Measurements from ENCODE around the gene INPP5A.

Gene INPP5A

GRCh38 chr10:132802048-132802447 is 264.5 kb downstream of the INPP5A start:
- DNase-seq (ENCODE audit: low read depth), result no peak

GRCh38 chr10:132802694-132803320 is 265.2 kb downstream of the INPP5A start:
- DNase-seq (ENCODE audit: low read depth), result no peak

GRCh38 chr10:132803416-132804210 is 266.0 kb downstream of the INPP5A start:
- DNase-seq (ENCODE audit: low read depth), result no peak

- no peak for DNase-seq (ENCODE audit: low read depth)
Measured at GRCh38 chr10:132804287-132804686, 266.7 kb downstream of the INPP5A start.

GRCh38 chr10:132804785-132805426 is 267.3 kb downstream of the INPP5A start:
- DNase-seq (ENCODE audit: low read depth), result no peak

DNA sequence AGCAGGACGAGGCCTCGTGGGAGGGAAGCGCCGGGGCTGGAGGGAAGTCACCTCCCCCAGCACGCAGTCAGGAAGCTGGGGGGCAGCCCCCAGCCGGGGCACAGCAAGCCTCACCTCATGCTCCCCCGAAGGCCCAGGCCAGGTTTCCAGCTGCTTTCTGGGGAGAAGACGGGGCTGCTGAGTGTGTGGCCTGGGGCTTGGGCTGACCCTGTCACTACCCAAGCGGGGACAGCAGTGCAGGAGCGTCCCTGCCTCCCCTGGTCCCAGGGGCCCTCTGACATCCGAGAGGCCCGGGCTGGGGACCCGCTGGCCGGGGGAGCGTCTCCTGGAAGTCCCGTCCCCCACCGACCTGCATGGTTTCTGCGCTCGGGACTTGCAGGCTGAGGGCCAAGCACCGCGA is 268.0 kb downstream of the INPP5A start:
- no peak for DNase-seq (ENCODE audit: low read depth)

DNA sequence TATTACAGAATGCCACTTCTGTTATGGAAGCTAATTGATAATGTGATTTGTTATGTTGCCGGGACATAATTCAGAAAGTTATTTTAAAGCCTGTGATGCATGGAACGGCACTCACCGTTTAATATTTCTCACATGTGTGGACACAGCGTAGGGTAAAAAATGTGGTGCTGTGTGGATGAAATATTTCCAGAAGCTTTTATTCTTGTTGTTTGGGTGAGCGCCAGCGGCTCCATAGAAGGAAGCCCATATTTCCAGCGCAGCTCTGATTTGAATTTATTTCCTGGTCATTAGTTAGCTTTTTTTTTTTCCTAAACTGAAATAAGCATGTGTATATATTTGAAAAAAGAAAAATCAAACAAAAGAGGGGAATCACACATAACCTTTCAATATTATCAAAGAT is 268.5 kb downstream of the INPP5A start:
- no peak for DNase-seq (ENCODE audit: low read depth)

DNA sequence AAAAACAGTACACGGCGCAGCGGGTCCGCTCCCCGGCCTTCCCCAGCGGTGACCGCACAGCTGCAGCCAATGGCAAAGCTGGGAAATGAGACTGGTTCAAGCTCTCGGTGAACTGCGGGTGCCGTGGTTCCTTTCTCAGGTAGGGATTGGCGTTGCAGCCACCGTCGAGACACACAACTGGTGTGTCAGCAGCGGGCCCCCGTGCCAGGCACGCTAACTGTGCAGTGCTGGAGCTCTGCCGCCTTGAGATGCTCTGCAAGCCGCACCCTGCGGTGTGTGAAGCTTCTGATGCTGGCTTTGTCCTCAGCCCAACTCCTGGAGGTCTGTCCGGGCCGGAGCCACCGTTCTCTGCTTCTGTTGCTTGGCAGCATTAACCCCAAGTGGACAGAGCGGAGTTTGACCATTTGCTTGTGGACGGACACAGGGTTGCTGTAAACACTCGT is 269.0 kb downstream of the INPP5A start:
- no peak for DNase-seq (ENCODE audit: low read depth)

GRCh38 chr10:132807621-132808049 is 270.0 kb downstream of the INPP5A start:
- DNase-seq (ENCODE audit: low read depth), result no peak

GRCh38 chr10:132808383-132809231 is 271.0 kb downstream of the INPP5A start:
- DNase-seq (ENCODE audit: low read depth), result no peak

DNA sequence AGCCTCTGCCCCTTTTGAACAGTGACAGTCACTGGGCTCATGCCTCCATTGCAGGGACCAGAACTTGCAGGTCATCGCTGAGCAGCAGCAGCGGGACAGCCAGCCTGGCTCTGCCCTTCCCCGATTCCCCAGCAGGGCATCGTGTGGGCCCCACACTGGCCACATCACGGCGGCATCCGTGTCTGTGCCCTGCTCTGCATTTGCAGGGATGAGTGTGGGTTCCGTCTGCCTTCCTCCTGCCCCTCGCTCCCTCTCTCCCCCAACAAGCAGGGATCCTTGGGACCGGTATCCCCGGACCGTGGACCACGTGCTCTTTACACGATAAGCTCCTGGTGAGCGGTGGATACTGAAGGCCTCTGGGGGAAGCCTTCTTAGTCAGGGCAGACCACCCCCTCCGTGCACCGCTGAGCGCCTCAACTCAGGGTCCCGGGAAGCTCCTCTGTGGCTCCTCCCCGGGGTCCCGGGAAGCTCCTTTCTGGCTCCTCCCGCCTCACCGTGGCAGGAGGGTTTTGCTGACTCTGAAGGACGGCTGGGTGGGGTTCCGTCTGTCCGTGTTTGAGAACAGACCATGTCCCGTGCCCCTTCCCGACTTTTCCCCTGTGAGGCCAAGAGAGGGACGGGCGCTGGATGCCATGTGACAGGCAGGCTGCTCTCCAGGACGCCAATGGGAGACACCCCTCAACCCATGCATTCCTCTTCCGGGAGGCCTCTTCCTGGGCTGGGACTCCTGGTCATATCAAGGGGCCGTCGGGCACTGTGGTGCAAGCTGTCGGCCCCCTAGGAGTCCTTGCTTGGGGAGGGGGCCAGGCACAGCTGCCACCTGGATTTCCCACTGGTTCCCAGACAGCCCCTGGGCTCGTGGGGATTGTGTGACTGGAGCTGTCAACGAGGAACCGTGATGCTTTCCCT is 271.9 kb downstream of the INPP5A start:
- no peak for DNase-seq (ENCODE audit: low read depth)

- DNase-seq (ENCODE audit: low read depth), result no peak
Measured at GRCh38 chr10:132810141-132810806, 272.7 kb downstream of the INPP5A start.

DNA sequence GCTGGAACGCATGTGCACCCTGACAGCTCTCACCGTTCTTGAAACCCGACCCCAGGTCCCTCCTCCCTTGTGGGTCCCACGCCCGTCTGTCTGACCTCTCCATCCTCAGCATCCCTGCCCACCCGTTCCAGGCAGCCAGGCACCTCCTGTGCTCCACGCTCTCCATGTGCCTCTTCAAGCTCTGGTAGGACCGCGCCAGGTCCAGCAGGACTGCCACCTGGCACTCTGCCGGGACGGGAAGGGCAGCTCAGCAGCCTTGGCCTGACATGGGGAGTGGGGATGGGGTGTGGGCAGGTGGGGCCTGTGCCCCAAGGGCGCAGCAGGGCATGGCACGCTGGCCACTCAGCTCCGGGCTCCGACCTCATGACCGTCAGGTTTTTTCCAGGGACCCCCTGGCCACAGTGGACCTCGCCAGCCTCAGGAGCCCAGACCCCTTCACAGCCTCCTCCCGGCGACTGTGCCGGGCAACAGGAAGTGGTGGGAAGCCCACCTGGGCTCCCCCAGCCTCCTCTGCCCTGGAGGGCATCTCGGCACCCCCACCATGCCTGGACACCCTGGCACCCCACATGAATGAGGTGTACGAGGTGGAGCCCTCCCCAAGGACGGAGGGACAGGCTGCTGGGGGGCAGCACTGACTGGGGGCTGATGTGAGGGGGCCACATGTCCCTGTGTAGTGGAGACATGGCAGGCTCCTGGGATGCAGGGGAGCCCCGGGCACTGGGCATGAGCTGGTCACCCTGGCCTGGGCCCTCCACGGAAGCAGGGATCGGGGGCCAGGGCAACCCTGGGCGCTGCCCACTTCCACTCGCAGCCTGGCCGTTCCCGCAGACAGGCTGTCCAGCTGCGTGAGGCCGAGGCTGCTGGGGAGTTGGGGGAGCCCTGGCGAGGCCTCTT is 273.5 kb downstream of the INPP5A start:
- DNase-seq (ENCODE audit: low read depth), result no peak

- DNase-seq (ENCODE audit: low read depth), result no peak
Measured at GRCh38 chr10:132811891-132812481, 274.4 kb downstream of the INPP5A start.

GRCh38 chr10:132812520-132812919 is 274.9 kb downstream of the INPP5A start:
- no peak for DNase-seq (ENCODE audit: low read depth)

- no peak for DNase-seq (ENCODE audit: low read depth)
Measured at GRCh38 chr10:132813001-132813401, 275.4 kb downstream of the INPP5A start.

DNA sequence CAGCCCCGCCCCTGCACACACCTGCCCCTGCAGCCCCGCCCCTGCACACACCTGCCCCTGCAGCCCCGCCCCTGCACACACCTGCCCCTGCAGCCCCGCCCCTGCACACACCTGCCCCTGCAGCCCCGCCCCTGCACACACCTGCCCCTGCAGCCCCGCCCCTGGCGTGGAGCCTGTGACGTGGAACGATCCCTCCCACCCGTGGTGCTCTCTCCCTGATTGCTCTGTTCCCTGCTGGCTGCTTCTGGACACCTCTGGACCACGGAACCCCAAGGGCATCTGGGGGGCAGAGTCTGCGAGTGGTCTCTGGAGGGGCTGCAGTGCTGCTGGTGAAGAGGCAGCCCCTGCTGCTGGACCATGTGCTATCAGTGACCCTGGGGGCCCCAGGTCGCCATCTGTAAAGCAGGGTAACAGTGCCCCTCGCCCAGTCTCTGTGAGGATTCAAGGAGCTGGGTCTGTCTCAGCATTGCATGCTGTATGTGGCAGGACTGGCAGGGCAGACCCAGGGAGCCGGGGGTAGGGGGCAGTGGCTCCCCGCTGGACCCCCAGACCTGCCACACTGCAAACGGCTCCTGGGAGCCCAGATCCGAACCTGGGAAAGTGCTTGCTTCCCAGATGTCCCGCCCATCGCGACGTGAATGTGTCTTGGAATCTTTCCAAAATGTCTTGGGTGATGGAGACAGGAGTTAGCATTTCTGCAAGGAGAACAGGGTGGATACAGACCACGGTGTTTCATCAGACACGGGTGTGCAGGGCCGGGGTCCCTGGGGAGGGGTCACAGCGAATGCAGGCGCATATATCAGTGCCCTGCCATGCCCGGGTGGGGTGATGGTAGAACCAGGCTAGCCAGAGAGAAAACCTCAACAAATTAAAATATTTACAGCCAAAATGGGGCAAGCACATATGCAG is 276.2 kb downstream of the INPP5A start:
- no peak for DNase-seq (ENCODE audit: low read depth)

DNA sequence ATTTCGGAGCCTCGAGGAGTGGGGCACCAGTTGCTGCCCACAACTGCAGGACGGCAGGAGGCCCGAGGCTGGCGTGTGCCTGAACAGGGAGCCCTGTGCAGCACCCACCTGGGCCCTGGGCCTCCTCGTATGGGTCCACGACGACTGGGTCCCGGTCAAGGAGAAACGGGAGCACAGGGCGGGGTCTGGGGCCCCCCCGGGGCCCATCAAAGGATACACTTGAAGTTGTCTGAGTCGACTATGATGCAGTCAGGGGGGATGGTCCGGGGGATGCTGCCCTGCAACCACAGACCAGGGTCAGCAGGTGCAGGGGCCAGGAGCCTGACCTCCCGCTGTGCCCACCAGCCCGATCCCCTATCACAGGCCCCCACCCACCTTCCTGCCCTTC is 276.9 kb downstream of the INPP5A start:
- no peak for DNase-seq (ENCODE audit: low read depth)
